Right lobe of liver (tissue), 4 donors: ENCODE results near the gene CSNK1G3.

ENCODE experiments used
- CTCF ChIP-seq, 4 donors: fragments of 200-600 bp in 3 of 4; fragments of 450-650 bp in 1 of 4; IDR thresholded peaks; one replicate each; pipeline versions ENCODE4 v1.5.1 to v1.8.0; 2016 to 2022; ENCODE audit warnings: antibody characterized with exemption in 4 of 4, mild to moderate bottlenecking in 2 of 4
- POLR2A ChIP-seq: fragments of 450-650 bp; IDR thresholded peaks from one replicate; pipeline ENCODE4 v1.6.1; 2017; ENCODE audit warnings: antibody characterized with exemption, mild to moderate bottlenecking
- donor health status: DM: no; HTN: no; CAD: no.
- donor health status: DM: no; HTN: no; CAD: no.
- donor health status: DM: no; HTN: yes; CAD: no.

DNA sequence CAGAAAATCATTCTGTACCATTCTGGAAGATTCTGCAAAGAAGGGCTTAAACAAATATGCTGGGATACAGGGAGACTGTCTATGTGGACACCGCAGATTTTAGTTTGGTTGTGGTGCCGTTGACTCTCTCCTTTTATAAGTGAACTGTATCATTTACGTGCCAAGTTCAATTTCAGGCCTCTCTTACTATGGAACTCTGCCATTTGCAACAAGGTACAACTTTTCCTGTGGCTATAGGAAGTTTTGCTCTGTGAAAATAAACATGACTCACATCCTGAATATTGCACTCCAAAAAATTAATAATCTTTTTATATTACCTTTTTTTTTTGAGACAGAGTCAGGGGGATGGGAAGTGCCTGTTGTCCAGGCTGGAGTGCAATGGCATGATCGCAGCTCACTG lies 29.7 kb upstream of the CSNK1G3 start:
- TF ChIP-seq CTCF (IDR thresholded peaks at IDR 0.05) (no peak), POLR2A (no peak)
